IMR-90 (cell line): ENCODE results near the gene TANC2. TPM values are rescaled to one million over a fixed set of nuclear protein-coding genes. Genes with fewer than 3 reads are reported as not detected.

Experiments used
- ATAC-seq: fragments of 200-7000 bp; cut with Tn5 transposase; 2 replicates; pipeline ENCODE4 v1.9.1; 2020; ENCODE audit warnings: low read depth, mild to moderate bottlenecking, moderate library complexity
- BruUV-seq: library from RNA; stranded (reverse); fragments of 400-500 nt; replicated peaks from 2 replicates; lab custom pipeline; 2021; lab: Mats Ljungman, UMichigan
- CTCF ChIA-PET: fragments of 300-600 bp; formaldehyde crosslinking; extraction: SDS; loops from one replicate; lab custom pipeline; 2021; ENCODE audit warnings: antibody characterized with exemption; lab: Yijun Ruan, JAX
- POLR2A ChIA-PET: fragments of 300-600 bp; sonication (Branson Sonifier 250); formaldehyde crosslinking; loops from one replicate; lab custom pipeline; 2022; ENCODE audit warnings: antibody characterized with exemption; ENCODE audit not compliant: unreplicated experiment; lab: Charles Lee
- DNase-seq: peaks from one replicate; pipeline ENCODE4 v3.0.0; 2013
- H2AFZ ChIP-seq: replicated peaks from 2 replicates; pipeline ENCODE3; 2013; ENCODE audit warnings: low read length, mild to moderate bottlenecking; ENCODE audit not compliant: poor library complexity
- H2AK5ac ChIP-seq: 2 replicates; pipeline ENCODE4 v1.6.1; 2013; ENCODE audit warnings: low read depth, low read length, inconsistent platforms
- H2AK9ac ChIP-seq: replicated peaks from 2 replicates; pipeline ENCODE3; 2013; ENCODE audit warnings: mild to moderate bottlenecking, low read depth, low read length, moderate library complexity; ENCODE audit not compliant: poor library complexity
- H2BK120ac ChIP-seq: 2 replicates; pipeline ENCODE4 v1.6.1; 2013; ENCODE audit warnings: low read depth, low read length, inconsistent platforms
- H2BK15ac ChIP-seq: 3 replicates; pipeline ENCODE4 v1.6.1; 2013; ENCODE audit warnings: low read depth, low read length, inconsistent platforms
- H2BK20ac ChIP-seq: 2 replicates; pipeline ENCODE4 v1.6.1; 2013; ENCODE audit warnings: low read depth, mild to moderate bottlenecking, inconsistent platforms, low read length, moderate library complexity
- H2BK5ac ChIP-seq: 2 replicates; pipeline ENCODE4 v1.6.1; 2013; ENCODE audit warnings: mild to moderate bottlenecking, low read depth, low read length, inconsistent platforms; ENCODE audit not compliant: poor library complexity, severe bottlenecking
- H3K14ac ChIP-seq: replicated peaks from 2 replicates; pipeline ENCODE4 v1.6.1; 2013; ENCODE audit warnings: low read depth, low read length, inconsistent platforms
- H3K18ac ChIP-seq: 2 replicates; pipeline ENCODE4 v1.6.1; 2013; ENCODE audit warnings: low read depth, low read length, control low read depth
- H3K23ac ChIP-seq: 2 replicates; pipeline ENCODE4 v1.6.1; 2013; ENCODE audit warnings: low read depth, low read length, inconsistent platforms
- H3K27ac ChIP-seq: 2 replicates; pipeline ENCODE4 v1.5.1; 2013; ENCODE audit warnings: mild to moderate bottlenecking, control low read depth, low read length; ENCODE audit not compliant: insufficient read depth
- H3K27me3 ChIP-seq: 2 replicates; pipeline ENCODE4 v1.6.1; 2013; ENCODE audit warnings: low read length; ENCODE audit not compliant: control insufficient read depth, insufficient read depth
- H3K36me3 ChIP-seq: 2 replicates; pipeline ENCODE4 v1.6.1; 2013; ENCODE audit warnings: low read length, mixed read lengths; ENCODE audit not compliant: control insufficient read depth, insufficient read depth
- H3K4ac ChIP-seq: 2 replicates; pipeline ENCODE4 v1.6.1; 2013; ENCODE audit warnings: low read depth, low read length, inconsistent platforms
- H3K4me1 ChIP-seq: 2 replicates; pipeline ENCODE4 v1.6.1; 2013; ENCODE audit warnings: low read length, mixed read lengths; ENCODE audit not compliant: control insufficient read depth, insufficient read depth
- H3K4me2 ChIP-seq: 2 replicates; pipeline ENCODE4 v1.6.1; 2013; ENCODE audit warnings: low read depth, mild to moderate bottlenecking, control low read depth, low read length, moderate library complexity
- H3K4me3 ChIP-seq: 2 replicates; pipeline ENCODE4 v1.5.1; 2013; ENCODE audit warnings: low read depth, mild to moderate bottlenecking, control low read depth, low read length, moderate library complexity; ENCODE audit not compliant: insufficient read depth
- H3K56ac ChIP-seq: 2 replicates; pipeline ENCODE4 v1.6.1; 2013; ENCODE audit warnings: low read length, inconsistent platforms; ENCODE audit not compliant: insufficient read depth; ENCODE audit errors: extremely low read depth
- H3K79me1 ChIP-seq, 2 experiments: 2 replicates each; pipeline ENCODE4 v1.6.1; 2013; ENCODE audit warnings: low read length in 2 of 2, inconsistent platforms in 1 of 2, low read depth in 1 of 2
- H3K9ac ChIP-seq: 2 replicates; pipeline ENCODE4 v1.6.1; 2013; ENCODE audit warnings: low read depth, low read length, control low read depth
- H3K9me1 ChIP-seq: 2 replicates; pipeline ENCODE4 v1.6.1; 2013; ENCODE audit warnings: low read length, inconsistent platforms; ENCODE audit not compliant: insufficient read depth
- H3K9me3 ChIP-seq: 2 replicates; pipeline ENCODE4 v1.6.1; 2013; ENCODE audit warnings: low read length; ENCODE audit not compliant: control insufficient read depth, insufficient read depth
- H4K20me1 ChIP-seq: 2 replicates; pipeline ENCODE4 v1.6.1; 2013; ENCODE audit warnings: low read length, inconsistent platforms; ENCODE audit not compliant: insufficient read depth
- H4K5ac ChIP-seq: 2 replicates; pipeline ENCODE4 v1.6.1; 2013; ENCODE audit warnings: mild to moderate bottlenecking, low read depth, low read length, control low read depth
- H4K8ac ChIP-seq, 2 experiments: 2 replicates each; pipeline ENCODE4 v1.6.1; 2013; ENCODE audit warnings: low read depth in 2 of 2, low read length in 2 of 2, control low read depth in 1 of 2, inconsistent platforms in 1 of 2
- H4K91ac ChIP-seq: 2 replicates; pipeline ENCODE4 v1.6.1; 2013; ENCODE audit warnings: low read depth, low read length, inconsistent platforms; ENCODE audit not compliant: insufficient read depth
- BHLHE40 ChIP-seq: fragments of 150-350 bp; IDR thresholded peaks from 2 replicates; pipeline ENCODE4 v1.6.1; 2016; ENCODE audit warnings: mild to moderate bottlenecking, low read depth, low read length
- CEBPB ChIP-seq: IDR thresholded peaks from 2 replicates; pipeline ENCODE4 v1.6.1; 2012; ENCODE audit warnings: low read depth, low read length, improper control_type of control experiment
- NFE2L2 ChIP-seq: fragments of 150-350 bp; IDR thresholded peaks from 2 replicates; pipeline ENCODE4 v1.6.1; 2016; ENCODE audit warnings: low read depth, mild to moderate bottlenecking, low read length
- RCOR1 ChIP-seq: IDR thresholded peaks from 2 replicates; pipeline ENCODE4 v1.6.1; 2012; ENCODE audit warnings: mild to moderate bottlenecking, low read length, improper control_type of control experiment; ENCODE audit not compliant: insufficient replicate concordance
- RFX5 ChIP-seq: IDR thresholded peaks from 2 replicates; pipeline ENCODE4 v1.8.0; 2012; ENCODE audit warnings: low read depth, mild to moderate bottlenecking, low read length, moderate library complexity
- SMC3 ChIP-seq: fragments of 150-350 bp; IDR thresholded peaks from 2 replicates; pipeline ENCODE4 v1.6.1; 2016; ENCODE audit warnings: low read depth, mild to moderate bottlenecking, antibody characterized with exemption, low read length, moderate library complexity
- WGBS, 2 experiments: methylation state at CpG; one replicate each; pipeline versions ENCODE4 v1.1.5 to v1.1.7; 2013; ENCODE audit warnings: missing lambda C conversion rate in 2 of 2; ENCODE audit not compliant: insufficient read length in 1 of 2; ENCODE audit errors: extremely low coverage in 2 of 2; 5-methylcytosine and 5-hydroxymethylcytosine counted together
- dilution Hi-C: fragments of 300-500 bp; cut with HindIII; formaldehyde crosslinking; loops from one replicate; pipeline ENCODE4 v1.14.3; 2018; ENCODE audit warnings: low sequenced_read_pairs; ENCODE audit not compliant: unreplicated experiment
- in situ Hi-C: fragments of 300-500 bp; cut with MboI; formaldehyde crosslinking; loops from 3 replicates; pipeline ENCODE4 v1.14.3; 2019; ENCODE audit warnings: low sequenced_read_pairs, inconsistent platforms, mixed read lengths
- intact Hi-C: fragments of 100-400 bp; cut with micrococcal nuclease; formaldehyde crosslinking; loops from 2 replicates; pipeline ENCODE4 v1.10.0; 2022
- polyA plus RNA-seq, 3 experiments: library from polyadenylated mRNA; depleted of rRNA; stranded (reverse); fragments of >200 nt; gene quantifications; 2 replicates each; pipeline ENCODE4 v1.2.3, GENCODE V29; 2012; ENCODE audit warnings: low replicate concordance in 1 of 3
- total RNA-seq: library from RNA; depleted of rRNA; stranded (reverse); fragments of >200 nt; gene quantifications from 2 replicates; pipeline ENCODE4 v1.2.3, GENCODE V29; 2012
- TF ChIP-seq, protein P1 (sequence below): fragments of 150-350 bp; IDR thresholded peaks from 2 replicates; pipeline ENCODE4 v1.6.1; 2016; ENCODE audit warnings: low read depth, mild to moderate bottlenecking, low read length, moderate library complexity, borderline replicate concordance

The TANC2 gene
- total and polyA plus RNA-seq, 2 of the 4 experiments (the other 2 are of a cell fraction): 20.6 to 41.4 TPM

DNA sequence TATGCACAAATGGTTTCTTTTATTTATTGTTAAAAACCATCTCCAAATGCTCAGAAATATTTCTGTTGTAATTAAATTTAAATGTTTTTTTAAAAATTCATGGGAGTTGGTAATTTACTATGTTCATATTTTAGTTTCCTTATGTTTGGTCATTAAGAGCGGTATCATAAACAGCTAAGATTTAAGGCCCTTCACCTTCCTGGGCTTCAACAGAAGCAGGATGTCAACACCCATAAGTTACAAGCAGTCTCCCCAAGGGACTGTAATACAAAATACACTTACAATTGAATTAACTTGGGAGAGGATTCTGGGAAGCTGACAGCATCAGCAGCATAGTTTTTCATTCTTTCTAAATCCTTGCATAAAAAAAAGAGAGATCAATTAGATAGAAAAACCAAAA is 30.9 kb upstream of the TANC2 start:
- no peak for TF ChIP-seq NFE2L2
- TF ChIP-seq SMC3: no peak
- TF ChIP-seq, protein P1, sequence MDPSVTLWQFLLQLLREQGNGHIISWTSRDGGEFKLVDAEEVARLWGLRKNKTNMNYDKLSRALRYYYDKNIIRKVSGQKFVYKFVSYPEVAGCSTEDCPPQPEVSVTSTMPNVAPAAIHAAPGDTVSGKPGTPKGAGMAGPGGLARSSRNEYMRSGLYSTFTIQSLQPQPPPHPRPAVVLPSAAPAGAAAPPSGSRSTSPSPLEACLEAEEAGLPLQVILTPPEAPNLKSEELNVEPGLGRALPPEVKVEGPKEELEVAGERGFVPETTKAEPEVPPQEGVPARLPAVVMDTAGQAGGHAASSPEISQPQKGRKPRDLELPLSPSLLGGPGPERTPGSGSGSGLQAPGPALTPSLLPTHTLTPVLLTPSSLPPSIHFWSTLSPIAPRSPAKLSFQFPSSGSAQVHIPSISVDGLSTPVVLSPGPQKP: no peak
- TF ChIP-seq RFX5: no peak
- no peak for TF ChIP-seq RCOR1
- no peak for TF ChIP-seq CEBPB
- no peak for TF ChIP-seq BHLHE40
- Histone ChIP-seq H3K9me1 (no peaks in the 10 kb centered on the region), H2BK5ac (no peak overlapping the region), H3K4ac (no peak overlapping the region), H3K23ac (no peak overlapping the region), H2BK15ac (no peak overlapping the region), H3K27me3 (no peaks in the 10 kb centered on the region; the same call in 1 of the 2 replicates), H3K4me2 (no peak overlapping the region), H3K9me3 (no peaks in the 10 kb centered on the region), H3K18ac (no peak overlapping the region), H3K4me3 (no peak overlapping the region), H3K56ac (no peak overlapping the region), H2BK120ac (no peak overlapping the region), H3K79me1 (no peaks in the 10 kb centered on the region), H2AK9ac (no peak overlapping the region), H4K20me1 (no peaks in the 10 kb centered on the region), H3K9ac (no peak overlapping the region), H2AFZ (no peak overlapping the region), H4K91ac (no peak overlapping the region), H3K36me3 (no peaks in the 10 kb centered on the region), H3K4me1 (no peaks in the 10 kb centered on the region), H3K14ac (no peak overlapping the region), H2AK5ac (no peak overlapping the region), H3K27ac (no peak overlapping the region), H4K8ac (no peak overlapping the region), H4K5ac (no peak overlapping the region), H2BK20ac (no peak overlapping the region)
- dilution Hi-C loops: no loop called here
- intact Hi-C loops: no loop called here
- ATAC-seq (no peak), DNase-seq (no peak)
- BruUV-seq: no TSS peak
- ChIA-PET CTCF (interaction anchor here (0.9 kb wide), 1 partner anchor 15 kb away, joined by 3 read pairs; no protein-coding TSS in a partner anchor), POLR2A (no interaction called here)
- WGBS, 2 experiments: no CpG with 5 or more reads among the region's 1 CpG
- in situ Hi-C loops: no loop called here
